PC-9 (cell line): ENCODE data around the gene CD83. TPM values are rescaled to one million over a fixed set of nuclear protein-coding genes. Genes with fewer than 3 reads are reported as not detected.

ENCODE experiments used
- BruUV-seq: library from RNA; stranded (reverse); fragments of 400-500 nt; replicated peaks from 2 replicates; lab custom pipeline; 2021; lab: Mats Ljungman, UMichigan
- CTCF ChIA-PET: fragments of 300-600 bp; sonication (Branson Sonifier 250); formaldehyde crosslinking; loops from one replicate; lab custom pipeline; 2022; ENCODE audit warnings: antibody characterized with exemption; lab: Charles Lee
- POLR2A ChIA-PET: fragments of 300-600 bp; sonication (Branson Sonifier 250); formaldehyde crosslinking; loops from one replicate; lab custom pipeline; 2022; ENCODE audit warnings: antibody characterized with exemption; ENCODE audit not compliant: unreplicated experiment; lab: Charles Lee
- DNase-seq, 2 experiments: peaks; one replicate each; pipeline versions ENCODE4 v3.0.0 to v3.0.0-alpha.2; 2015 to 2022; ENCODE audit warnings: mixed read lengths in 1 of 2
- H2AFZ ChIP-seq: fragments of 200-600 bp; sonication (generic); 2 replicates; pipeline ENCODE4 v1.8.1; 2017; ENCODE audit warnings: antibody characterized with exemption
- H3F3A ChIP-seq: fragments of 200-600 bp; sonication (generic); 2 replicates; pipeline ENCODE4 v1.8.1; 2017; ENCODE audit warnings: antibody characterized with exemption, mild to moderate bottlenecking, low read depth; ENCODE audit not compliant: insufficient read depth
- H3K27ac ChIP-seq: fragments of 200-600 bp; sonication (generic); 2 replicates; pipeline ENCODE4 v1.6.1; 2016; ENCODE audit warnings: mixed run types
- H3K27me3 ChIP-seq: fragments of 200-600 bp; sonication (generic); 2 replicates; pipeline ENCODE4 v1.6.1; 2016; ENCODE audit warnings: low read depth, mixed run types; ENCODE audit not compliant: insufficient read depth
- H3K36me3 ChIP-seq: fragments of 200-600 bp; sonication (generic); 2 replicates; pipeline ENCODE4 v1.6.1; 2016; ENCODE audit warnings: low read depth, mixed run types
- H3K4me1 ChIP-seq: fragments of 200-600 bp; sonication (generic); replicated peaks from 2 replicates; pipeline ENCODE4 v1.6.1; 2016; ENCODE audit warnings: mixed run types; ENCODE audit not compliant: insufficient read depth
- H3K4me2 ChIP-seq: fragments of 200-600 bp; sonication (generic); 2 replicates; pipeline ENCODE4 v1.6.1; 2017; ENCODE audit warnings: mixed run types
- H3K4me3 ChIP-seq: fragments of 200-600 bp; sonication (generic); 2 replicates; pipeline ENCODE4 v1.6.1; 2016; ENCODE audit warnings: mixed run types
- H3K79me2 ChIP-seq: fragments of 200-600 bp; sonication (generic); 2 replicates; pipeline ENCODE4 v1.6.1; 2017; ENCODE audit warnings: low read depth, mixed run types
- H3K9me2 ChIP-seq: fragments of 200-600 bp; sonication (generic); 2 replicates; pipeline ENCODE4 v1.8.1; 2017; ENCODE audit warnings: mild to moderate bottlenecking; ENCODE audit not compliant: insufficient read depth
- H3K9me3 ChIP-seq: fragments of 200-600 bp; sonication (generic); 2 replicates; pipeline ENCODE4 v1.8.1; 2016; ENCODE audit warnings: low read depth; ENCODE audit not compliant: insufficient read depth
- H4K20me1 ChIP-seq: fragments of 200-600 bp; sonication (generic); 2 replicates; pipeline ENCODE4 v1.8.1; 2017; ENCODE audit not compliant: insufficient read depth
- EZH2 ChIP-seq: fragments of 200-600 bp; sonication (generic); IDR thresholded peaks from 2 replicates; pipeline ENCODE4 v1.8.0; 2017; ENCODE audit warnings: antibody characterized with exemption, low read depth
- intact Hi-C: fragments of 100-400 bp; cut with micrococcal nuclease; formaldehyde crosslinking; loops from one replicate; pipeline ENCODE4 v1.10.0; 2022; ENCODE audit not compliant: unreplicated experiment
- total RNA-seq: library from RNA; stranded (reverse); gene quantifications from 2 replicates; pipeline ENCODE4 v1.2.3, GENCODE V29; 2021
- TF ChIP-seq, protein P1 (sequence below): fragments of 200-600 bp; sonication (generic); conservative IDR thresholded peaks from 2 replicates; pipeline ENCODE4 v1.6.1; 2017; ENCODE audit warnings: mixed run types, antibody characterized with exemption, mild to moderate bottlenecking, moderate library complexity

Gene CD83
- total RNA-seq, 1 experiment from 2014 or later, result 3.6 TPM

DNA sequence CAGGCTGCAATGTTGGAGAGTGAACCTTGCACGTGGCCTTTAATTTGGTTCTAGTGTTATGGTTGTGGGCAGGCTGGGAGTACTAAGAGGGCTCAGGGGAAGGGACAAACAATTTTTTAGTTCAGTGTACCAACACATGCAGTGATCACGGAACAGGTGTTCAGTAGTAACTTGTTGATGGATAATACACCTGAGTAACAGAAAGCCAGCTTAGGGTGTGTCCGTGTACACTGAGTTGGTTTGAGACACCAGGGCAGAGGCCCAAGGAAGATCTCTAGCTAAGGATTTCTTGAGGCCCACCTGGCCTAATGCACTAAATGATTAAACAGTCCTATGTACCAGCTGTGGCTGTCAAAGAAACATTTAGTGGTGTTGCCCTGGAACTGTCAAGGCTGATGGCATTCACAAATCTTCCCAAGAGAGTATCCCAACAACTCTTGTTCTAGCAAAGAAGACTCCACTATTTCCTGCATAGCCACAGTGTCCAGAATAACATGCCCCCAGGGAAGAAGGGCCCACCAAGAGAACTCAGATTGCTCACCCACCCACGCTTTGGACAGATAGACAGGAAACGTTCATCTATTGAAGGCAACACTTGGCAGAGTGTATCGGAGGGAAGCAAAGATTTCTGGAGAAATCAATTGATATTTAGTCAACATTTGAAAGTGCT, 60.0 kb downstream of the CD83 start:
- Histone ChIP-seq H3K79me2 (no peaks in the 10 kb centered on the region), H3K27ac (no peak overlapping the region), H3K4me3 (no peak overlapping the region), H3K27me3 (no peaks in the 10 kb centered on the region), H3F3A (no peaks in the 10 kb centered on the region), H3K4me2 (no peak overlapping the region), H3K9me3 (0 out of 2 replicates have a peak, but pooled peaks cover under 1% of the 10 kb centered on the region), H3K4me1 (no peaks in the 10 kb centered on the region), H3K36me3 (no peaks in the 10 kb centered on the region), H3K9me2 (no peaks in the 10 kb centered on the region), H2AFZ (no peak overlapping the region), H4K20me1 (no peaks in the 10 kb centered on the region)
- intact Hi-C loops, result no loop called here
- no TSS peak for BruUV-seq
- POLR2A ChIA-PET, result no interaction called here
- CTCF ChIA-PET, result no interaction called here
- TF ChIP-seq EZH2, result no peak
- TF ChIP-seq, protein P1, sequence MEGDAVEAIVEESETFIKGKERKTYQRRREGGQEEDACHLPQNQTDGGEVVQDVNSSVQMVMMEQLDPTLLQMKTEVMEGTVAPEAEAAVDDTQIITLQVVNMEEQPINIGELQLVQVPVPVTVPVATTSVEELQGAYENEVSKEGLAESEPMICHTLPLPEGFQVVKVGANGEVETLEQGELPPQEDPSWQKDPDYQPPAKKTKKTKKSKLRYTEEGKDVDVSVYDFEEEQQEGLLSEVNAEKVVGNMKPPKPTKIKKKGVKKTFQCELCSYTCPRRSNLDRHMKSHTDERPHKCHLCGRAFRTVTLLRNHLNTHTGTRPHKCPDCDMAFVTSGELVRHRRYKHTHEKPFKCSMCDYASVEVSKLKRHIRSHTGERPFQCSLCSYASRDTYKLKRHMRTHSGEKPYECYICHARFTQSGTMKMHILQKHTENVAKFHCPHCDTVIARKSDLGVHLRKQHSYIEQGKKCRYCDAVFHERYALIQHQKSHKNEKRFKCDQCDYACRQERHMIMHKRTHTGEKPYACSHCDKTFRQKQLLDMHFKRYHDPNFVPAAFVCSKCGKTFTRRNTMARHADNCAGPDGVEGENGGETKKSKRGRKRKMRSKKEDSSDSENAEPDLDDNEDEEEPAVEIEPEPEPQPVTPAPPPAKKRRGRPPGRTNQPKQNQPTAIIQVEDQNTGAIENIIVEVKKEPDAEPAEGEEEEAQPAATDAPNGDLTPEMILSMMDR, result no peak
- DNase-seq, result no peak

DNA sequence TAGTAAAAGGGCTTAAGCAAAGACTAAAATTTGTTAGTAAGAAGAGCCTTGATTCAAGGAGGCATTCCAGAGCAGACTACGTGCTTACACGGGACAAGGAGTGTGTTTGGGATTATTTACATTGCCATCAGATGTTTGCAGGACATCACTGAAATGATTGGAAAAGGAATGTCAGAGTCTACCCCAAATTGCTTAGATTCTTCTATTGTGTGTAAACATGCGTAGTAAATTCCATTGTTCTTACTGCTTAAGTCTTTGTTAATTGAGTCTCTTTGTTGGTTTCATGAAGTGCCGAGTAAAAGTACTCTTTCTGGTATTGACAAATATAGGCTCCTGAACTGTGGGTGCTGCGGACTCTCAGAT, 60.5 kb downstream of the CD83 start:
- Histone ChIP-seq H3K27ac (no peak overlapping the region), H2AFZ (no peak overlapping the region), H3K4me2 (no peak overlapping the region), H3F3A (no peaks in the 10 kb centered on the region), H4K20me1 (no peaks in the 10 kb centered on the region), H3K9me3 (no peaks in the 10 kb centered on the region), H3K4me3 (no peak overlapping the region), H3K27me3 (no peaks in the 10 kb centered on the region), H3K36me3 (no peaks in the 10 kb centered on the region), H3K4me1 (no peaks in the 10 kb centered on the region), H3K9me2 (no peaks in the 10 kb centered on the region), H3K79me2 (no peaks in the 10 kb centered on the region)
- BruUV-seq, result no TSS peak
- CTCF ChIA-PET, result no interaction called here
- POLR2A ChIA-PET, result no interaction called here
- DNase-seq, result no peak
- intact Hi-C loops, result no loop called here
- TF ChIP-seq, protein P1, result no peak
- no peak for TF ChIP-seq EZH2

DNA sequence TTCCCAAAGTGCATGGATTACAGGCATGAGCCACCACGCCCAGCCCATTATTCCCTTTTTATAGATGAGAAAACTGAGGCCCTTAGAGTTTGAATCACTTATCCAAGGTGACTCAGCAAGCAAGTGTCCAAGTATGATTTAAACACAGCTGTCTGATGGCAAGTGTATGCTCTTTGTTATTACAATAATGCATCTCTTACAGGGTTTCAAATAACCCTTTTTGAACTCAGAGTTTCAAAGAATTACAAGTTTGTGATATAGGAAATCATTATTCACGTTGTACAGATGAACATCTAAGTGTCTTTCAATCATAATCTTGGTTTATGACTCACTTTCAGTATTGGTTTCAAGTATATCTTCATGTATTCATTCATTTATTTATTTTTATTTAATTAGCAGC, 63.0 kb downstream of the CD83 start:
- Histone ChIP-seq H3K79me2 (no peaks in the 10 kb centered on the region), H3K4me1 (no peaks in the 10 kb centered on the region), H3K36me3 (no peaks in the 10 kb centered on the region), H4K20me1 (no peaks in the 10 kb centered on the region), H3K4me2 (no peak overlapping the region), H3K4me3 (no peak overlapping the region), H3K27me3 (no peaks in the 10 kb centered on the region), H3K27ac (no peak overlapping the region), H2AFZ (no peak overlapping the region), H3F3A (no peaks in the 10 kb centered on the region), H3K9me3 (no peaks in the 10 kb centered on the region), H3K9me2 (no peaks in the 10 kb centered on the region)
- TF ChIP-seq, protein P1, result no peak
- no peak for TF ChIP-seq EZH2
- ChIA-PET POLR2A (no interaction called here), CTCF (no interaction called here)
- DNase-seq, result no peak
- intact Hi-C loops, result no loop called here
- no TSS peak for BruUV-seq
